ENCODE data around the gene ARHGEF1.

Gene ARHGEF1

GRCh38 chr19:41876847-41877832 lies 5.8 kb upstream of the ARHGEF1 start, which contains the start of gene CD79A:
TSS of gene CD79A (plus strand) at chr19:41877279. CDS start at chr19:41877305, 26 bp downstream.
- peak within 1 kb of the TSS in 6 of 7 experiments; percentile 1 to 64 (median 53) for H3K4me3 ChIP-seq (ENCODE audit: control insufficient read depth in 1 of 7, extremely low read depth in 1 of 7, insufficient read depth in 4 of 7, low read depth in 2 of 7, low read length in 6 of 7)
- no peaks in the 10 kb centered on the region for H3K27me3 ChIP-seq (replicated peaks in 2 of 5; ENCODE audit: control insufficient read depth in 4 of 5, insufficient read depth in 5 of 5, low read length in 4 of 5)
- ChIA-PET CTCF (interaction anchor here (1.6 to 7.9 kb wide), 5 partner anchors 12 to 81 kb away, joined by 5 to 82 read pairs (median 11); partner anchors contain the start of gene RPS19), POLR2A (interaction anchor here (1.4 kb wide), 1 partner anchor 10 kb away, joined by 8 read pairs; no protein-coding TSS in a partner anchor)
- peaks cover 0 to 4% (median 2%) of the 10 kb centered on the region in 4 experiments for H3K36me3 ChIP-seq (ENCODE audit: control insufficient read depth in 4 of 4, insufficient read depth in 4 of 4, low read length in 3 of 4)
- H3K9me3 ChIP-seq (ENCODE audit: control extremely low read depth in 1 of 5, control insufficient read depth in 4 of 5, insufficient read depth in 2 of 5, low read depth in 1 of 5, low read length in 4 of 5): no peaks in the 10 kb centered on the region
- H3K4me1 ChIP-seq (ENCODE audit: control extremely low read depth in 1 of 4, control insufficient read depth in 4 of 4, insufficient read depth in 4 of 4, low read length in 3 of 4): peaks cover 13 to 79% (median 60%) of the 10 kb centered on the region in 4 experiments
- WGBS (ENCODE audit: insufficient coverage): 10% methylated on average over 4 of the region's 9 CpGs
- DNase-seq: peak; percentile 67 to 91 (median 86)
- peak within 1 kb of the TSS; percentile 35 to 81 for H3K27ac ChIP-seq (ENCODE audit: insufficient read depth in 1 of 2, low read depth in 1 of 2, low read length in 2 of 2, poor library complexity in 1 of 2, severe bottlenecking in 2 of 2)

- Histone ChIP-seq H3K4me3 (ENCODE audit: control insufficient read depth in 1 of 7, extremely low read depth in 1 of 7, insufficient read depth in 4 of 7, low read depth in 2 of 7, low read length in 6 of 7) (peak overlapping the region; percentile 1 to 64 (median 53)), H3K4me1 (ENCODE audit: control extremely low read depth in 1 of 4, control insufficient read depth in 4 of 4, insufficient read depth in 4 of 4, low read length in 3 of 4) (peaks cover 10 to 76% (median 57%) of the 10 kb centered on the region in 4 experiments), H3K36me3 (ENCODE audit: control insufficient read depth in 4 of 4, insufficient read depth in 4 of 4, low read length in 3 of 4) (no peaks in the 10 kb centered on the region), H3K27ac (ENCODE audit: insufficient read depth in 1 of 2, low read depth in 1 of 2, low read length in 2 of 2, poor library complexity in 1 of 2, severe bottlenecking in 2 of 2) (peak overlapping the region; percentile 35 to 81), H3K27me3 (replicated peaks in 2 of 5; ENCODE audit: control insufficient read depth in 4 of 5, insufficient read depth in 5 of 5, low read length in 4 of 5) (no peaks in the 10 kb centered on the region), H3K9me3 (ENCODE audit: control extremely low read depth in 1 of 5, control insufficient read depth in 4 of 5, insufficient read depth in 2 of 5, low read depth in 1 of 5, low read length in 4 of 5) (no peaks in the 10 kb centered on the region)
- DNase-seq: peak in 2 of 3 donors; percentile 43 to 48
- ChIA-PET CTCF (interaction anchor here (2.7 to 7.9 kb wide), 3 partner anchors 11 to 73 kb away, joined by 11 to 82 read pairs (median 16); partner anchors contain the start of gene RPS19), POLR2A (interaction anchor here (1.4 kb wide), 1 partner anchor 8 kb away, joined by 8 read pairs; no protein-coding TSS in a partner anchor)
- WGBS (ENCODE audit: insufficient coverage): 65% methylated on average over 10 of the region's 17 CpGs
Observed at GRCh38 chr19:41877916-41878905, 4.8 kb upstream of the ARHGEF1 start.

- no peak overlapping the region for H3K27ac ChIP-seq (ENCODE audit: insufficient read depth in 1 of 2, low read depth in 1 of 2, low read length in 2 of 2, poor library complexity in 1 of 2, severe bottlenecking in 2 of 2)
- WGBS (ENCODE audit: insufficient coverage): 95% methylated on average over 19 of the region's 21 CpGs
- H3K4me1 ChIP-seq (ENCODE audit: control extremely low read depth in 1 of 4, control insufficient read depth in 4 of 4, insufficient read depth in 4 of 4, low read length in 3 of 4): peaks cover 10 to 72% (median 56%) of the 10 kb centered on the region in 4 experiments
- no peak overlapping the region for H3K4me3 ChIP-seq (ENCODE audit: control insufficient read depth in 1 of 7, extremely low read depth in 1 of 7, insufficient read depth in 4 of 7, low read depth in 2 of 7, low read length in 6 of 7)
- no peak for DNase-seq
- no peaks in the 10 kb centered on the region for H3K36me3 ChIP-seq (ENCODE audit: control insufficient read depth in 4 of 4, insufficient read depth in 4 of 4, low read length in 3 of 4)
- no peaks in the 10 kb centered on the region for H3K27me3 ChIP-seq (replicated peaks in 2 of 5; ENCODE audit: control insufficient read depth in 4 of 5, insufficient read depth in 5 of 5, low read length in 4 of 5)
- ChIA-PET POLR2A (no interaction called here), CTCF (interaction anchor here (7.9 kb wide), 1 partner anchor 11 kb away, joined by 82 read pairs; no protein-coding TSS in a partner anchor)
- no peaks in the 10 kb centered on the region for H3K9me3 ChIP-seq (ENCODE audit: control extremely low read depth in 1 of 5, control insufficient read depth in 4 of 5, insufficient read depth in 2 of 5, low read depth in 1 of 5, low read length in 4 of 5)
Observed at GRCh38 chr19:41879080-41879479, 3.9 kb upstream of the ARHGEF1 start.

GRCh38 chr19:41879670-41880328 lies 3.2 kb upstream of the ARHGEF1 start:
- no peak overlapping the region for H3K4me3 ChIP-seq (ENCODE audit: control insufficient read depth in 1 of 7, extremely low read depth in 1 of 7, insufficient read depth in 4 of 7, low read depth in 2 of 7, low read length in 6 of 7)
- DNase-seq: no peak
- ChIA-PET CTCF (no interaction called here), POLR2A (no interaction called here)
- WGBS (ENCODE audit: insufficient coverage): 95% methylated on average over 3 of the region's 7 CpGs
- H3K4me1 ChIP-seq (ENCODE audit: control extremely low read depth in 1 of 4, control insufficient read depth in 4 of 4, insufficient read depth in 4 of 4, low read length in 3 of 4): peaks cover 13 to 75% (median 59%) of the 10 kb centered on the region in 4 experiments
- H3K27me3 ChIP-seq (replicated peaks in 2 of 5; ENCODE audit: control insufficient read depth in 4 of 5, insufficient read depth in 5 of 5, low read length in 4 of 5): no peaks in the 10 kb centered on the region
- no peak overlapping the region for H3K27ac ChIP-seq (ENCODE audit: insufficient read depth in 1 of 2, low read depth in 1 of 2, low read length in 2 of 2, poor library complexity in 1 of 2, severe bottlenecking in 2 of 2)
- no peaks in the 10 kb centered on the region for H3K9me3 ChIP-seq (ENCODE audit: control extremely low read depth in 1 of 5, control insufficient read depth in 4 of 5, insufficient read depth in 2 of 5, low read depth in 1 of 5, low read length in 4 of 5)
- H3K36me3 ChIP-seq (ENCODE audit: control insufficient read depth in 4 of 4, insufficient read depth in 4 of 4, low read length in 3 of 4): no peaks in the 10 kb centered on the region

GRCh38 chr19:41880329-41880708 lies 2.7 kb upstream of the ARHGEF1 start:
- Histone ChIP-seq H3K4me1 (ENCODE audit: control extremely low read depth in 1 of 4, control insufficient read depth in 4 of 4, insufficient read depth in 4 of 4, low read length in 3 of 4) (peaks cover 16 to 75% (median 62%) of the 10 kb centered on the region in 4 experiments), H3K27ac (ENCODE audit: insufficient read depth in 1 of 2, low read depth in 1 of 2, low read length in 2 of 2, poor library complexity in 1 of 2, severe bottlenecking in 2 of 2) (no peak overlapping the region), H3K27me3 (replicated peaks in 2 of 5; ENCODE audit: control insufficient read depth in 4 of 5, insufficient read depth in 5 of 5, low read length in 4 of 5) (no peaks in the 10 kb centered on the region), H3K36me3 (ENCODE audit: control insufficient read depth in 4 of 4, insufficient read depth in 4 of 4, low read length in 3 of 4) (no peaks in the 10 kb centered on the region), H3K4me3 (ENCODE audit: control insufficient read depth in 1 of 7, extremely low read depth in 1 of 7, insufficient read depth in 4 of 7, low read depth in 2 of 7, low read length in 6 of 7) (no peak overlapping the region), H3K9me3 (ENCODE audit: control extremely low read depth in 1 of 5, control insufficient read depth in 4 of 5, insufficient read depth in 2 of 5, low read depth in 1 of 5, low read length in 4 of 5) (no peaks in the 10 kb centered on the region)
- ChIA-PET POLR2A (no interaction called here), CTCF (interaction anchor here (0.6 kb wide), 1 partner anchor 70 kb away, joined by 3 read pairs; no protein-coding TSS in a partner anchor)
- no peak for DNase-seq
- WGBS (ENCODE audit: insufficient coverage): no CpG with 5 or more reads among the region's 5 CpGs

GRCh38 chr19:41883463-41883820 lies 458 bp downstream of the ARHGEF1 start:
- Histone ChIP-seq H3K9me3 (ENCODE audit: control extremely low read depth in 1 of 5, control insufficient read depth in 4 of 5, insufficient read depth in 2 of 5, low read depth in 1 of 5, low read length in 4 of 5) (no peaks in the 10 kb centered on the region), H3K27me3 (replicated peaks in 2 of 5; ENCODE audit: control insufficient read depth in 4 of 5, insufficient read depth in 5 of 5, low read length in 4 of 5) (no peaks in the 10 kb centered on the region), H3K36me3 (ENCODE audit: control insufficient read depth in 4 of 4, insufficient read depth in 4 of 4, low read length in 3 of 4) (peaks cover 0 to 7% (median 0%) of the 10 kb centered on the region in 4 experiments), H3K27ac (ENCODE audit: insufficient read depth in 1 of 2, low read depth in 1 of 2, low read length in 2 of 2, poor library complexity in 1 of 2, severe bottlenecking in 2 of 2) (peak overlapping the region in 1 of 2 experiments; percentile 89), H3K4me3 (ENCODE audit: control insufficient read depth in 1 of 7, extremely low read depth in 1 of 7, insufficient read depth in 4 of 7, low read depth in 2 of 7, low read length in 6 of 7) (peak overlapping the region; percentile 64 to 96 (median 87)), H3K4me1 (ENCODE audit: control extremely low read depth in 1 of 4, control insufficient read depth in 4 of 4, insufficient read depth in 4 of 4, low read length in 3 of 4) (peaks cover 17 to 75% (median 65%) of the 10 kb centered on the region in 4 experiments)
- POLR2A ChIA-PET: interaction anchor here (1.1 kb wide), 1 partner anchor 24 kb away, joined by 3 read pairs; no protein-coding TSS in a partner anchor
- WGBS (ENCODE audit: insufficient coverage): 0% methylated on average over 22 of the region's 23 CpGs
- CTCF ChIA-PET: interaction anchor here (0.9 to 2.4 kb wide), 6 partner anchors 7 to 73 kb away, joined by 3 to 11 read pairs (median 3); no protein-coding TSS in a partner anchor
- no peak for DNase-seq
